NCI-H526 (cell line): ENCODE results near the gene MYH7B.

Experiments used
- DNase-seq, 2 experiments: peaks; one replicate each; lab custom pipeline; 2025; lab: John Stamatoyannopoulos, UW

The MYH7B gene

GRCh38 chr20:35004749-35005462 is 49.2 kb downstream of the MYH7B start:
- no peak for DNase-seq
